Measurements from ENCODE around the gene DNAH7. TPM values are rescaled to one million over a fixed set of nuclear protein-coding genes. Genes with fewer than 3 reads are reported as not detected.

DNAH7 gene
- total and polyA plus RNA-seq, 12 donors: 0.36 to 3.6 (median 1.4) TPM

DNA sequence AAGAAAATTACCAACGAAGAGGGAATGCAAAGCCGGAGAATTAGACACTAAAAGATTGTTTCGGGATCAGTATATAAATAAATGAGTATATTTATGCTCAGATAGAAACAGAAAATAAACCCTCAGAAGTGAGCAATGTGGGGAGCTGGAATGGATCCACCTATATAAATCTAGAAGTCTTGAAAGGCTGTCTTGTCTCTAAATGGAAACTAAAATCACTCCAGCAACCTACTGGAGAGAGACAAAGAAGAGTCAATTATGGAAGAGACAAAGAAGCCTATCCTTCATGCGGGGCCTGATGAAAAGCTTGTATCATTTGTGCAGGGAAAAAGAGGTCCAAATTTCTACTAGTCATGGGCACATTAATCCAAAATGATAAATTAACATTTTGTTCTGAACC is 158.1 kb downstream of the DNAH7 start:
- TF ChIP-seq, protein P1, sequence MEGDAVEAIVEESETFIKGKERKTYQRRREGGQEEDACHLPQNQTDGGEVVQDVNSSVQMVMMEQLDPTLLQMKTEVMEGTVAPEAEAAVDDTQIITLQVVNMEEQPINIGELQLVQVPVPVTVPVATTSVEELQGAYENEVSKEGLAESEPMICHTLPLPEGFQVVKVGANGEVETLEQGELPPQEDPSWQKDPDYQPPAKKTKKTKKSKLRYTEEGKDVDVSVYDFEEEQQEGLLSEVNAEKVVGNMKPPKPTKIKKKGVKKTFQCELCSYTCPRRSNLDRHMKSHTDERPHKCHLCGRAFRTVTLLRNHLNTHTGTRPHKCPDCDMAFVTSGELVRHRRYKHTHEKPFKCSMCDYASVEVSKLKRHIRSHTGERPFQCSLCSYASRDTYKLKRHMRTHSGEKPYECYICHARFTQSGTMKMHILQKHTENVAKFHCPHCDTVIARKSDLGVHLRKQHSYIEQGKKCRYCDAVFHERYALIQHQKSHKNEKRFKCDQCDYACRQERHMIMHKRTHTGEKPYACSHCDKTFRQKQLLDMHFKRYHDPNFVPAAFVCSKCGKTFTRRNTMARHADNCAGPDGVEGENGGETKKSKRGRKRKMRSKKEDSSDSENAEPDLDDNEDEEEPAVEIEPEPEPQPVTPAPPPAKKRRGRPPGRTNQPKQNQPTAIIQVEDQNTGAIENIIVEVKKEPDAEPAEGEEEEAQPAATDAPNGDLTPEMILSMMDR (IDR thresholded peaks at IDR 0.05): no peak
- no peak for TF ChIP-seq POLR2A (IDR thresholded peaks at IDR 0.05)
- intact Hi-C loops (cut with DNase I): no loop called here
- Histone ChIP-seq H3K36me3 (replicated peaks in 1 of 2) (no peaks in the 10 kb centered on the region), H3K9me3 (replicated peaks in 1 of 3) (no peaks in the 10 kb centered on the region), H3K4me3 (no peak overlapping the region), H3K27me3 (no peaks in the 10 kb centered on the region), H3K27ac (no peak overlapping the region), H3K4me1 (replicated peaks in 1 of 2) (no peaks in the 10 kb centered on the region)
- 84 to 90% (median 86%) methylated on average over 4 of the region's 4 CpGs for WGBS, 4 donors
- no peak for DNase-seq

DNA sequence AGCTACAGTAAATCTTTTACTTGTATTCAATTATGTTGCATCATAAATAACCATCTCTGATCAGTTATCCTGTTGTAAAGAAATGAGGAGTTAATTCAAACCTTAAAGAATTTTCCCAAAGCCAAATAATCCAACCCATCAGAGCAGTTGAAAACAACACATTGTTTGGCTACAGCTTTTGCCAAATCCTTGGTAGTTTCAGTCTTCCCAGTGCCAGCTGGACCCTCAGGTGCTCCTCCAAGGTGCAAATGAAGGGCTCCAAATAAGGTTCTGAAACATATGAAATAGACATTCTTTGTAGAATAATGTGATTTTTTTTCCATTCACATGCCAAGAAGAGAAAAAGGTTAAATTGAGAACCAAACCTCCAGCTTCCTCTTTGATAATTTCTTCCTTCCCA is 158.7 kb downstream of the DNAH7 start:
- Histone ChIP-seq H3K9me3 (replicated peaks in 1 of 3) (no peaks in the 10 kb centered on the region), H3K27ac (no peak overlapping the region), H3K27me3 (no peaks in the 10 kb centered on the region), H3K4me3 (no peak overlapping the region), H3K36me3 (replicated peaks in 1 of 2) (no peaks in the 10 kb centered on the region), H3K4me1 (replicated peaks in 1 of 2) (no peaks in the 10 kb centered on the region)
- DNase-seq: no peak
- TF ChIP-seq POLR2A (IDR thresholded peaks at IDR 0.05): no peak
- TF ChIP-seq, protein P1 (IDR thresholded peaks at IDR 0.05): no peak
- intact Hi-C loops (cut with DNase I): no loop called here

DNA sequence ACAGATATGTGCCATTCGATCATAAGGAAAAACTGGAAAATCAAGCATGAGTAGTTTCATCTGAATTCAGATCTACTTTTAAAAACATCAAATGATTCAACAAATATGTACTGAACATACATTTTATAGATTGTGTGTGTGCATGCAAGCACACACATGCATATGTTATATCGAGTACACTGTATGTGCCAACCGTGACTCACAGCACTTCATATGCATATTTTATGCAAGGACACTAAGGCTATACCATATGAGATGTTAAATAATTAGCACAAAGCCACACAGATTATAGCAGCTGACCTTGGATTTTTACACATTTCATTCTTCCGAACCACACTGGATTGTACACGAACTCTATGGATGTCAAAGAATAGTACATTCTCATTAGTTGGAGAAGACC is 161.2 kb downstream of the DNAH7 start:
- TF ChIP-seq, protein P1 (IDR thresholded peaks at IDR 0.05): no peak
- no peak for TF ChIP-seq POLR2A (IDR thresholded peaks at IDR 0.05)
- Histone ChIP-seq H3K4me1 (replicated peaks in 1 of 2) (no peaks in the 10 kb centered on the region), H3K27me3 (no peaks in the 10 kb centered on the region), H3K4me3 (no peak overlapping the region), H3K27ac (no peak overlapping the region), H3K9me3 (replicated peaks in 1 of 3) (no peaks in the 10 kb centered on the region), H3K36me3 (replicated peaks in 1 of 2) (no peaks in the 10 kb centered on the region)
- no peak for DNase-seq
- intact Hi-C loops (cut with DNase I): no loop called here
- 86 to 97% (median 93%) methylated on average over 5 of the region's 5 CpGs for WGBS, 4 donors

DNA sequence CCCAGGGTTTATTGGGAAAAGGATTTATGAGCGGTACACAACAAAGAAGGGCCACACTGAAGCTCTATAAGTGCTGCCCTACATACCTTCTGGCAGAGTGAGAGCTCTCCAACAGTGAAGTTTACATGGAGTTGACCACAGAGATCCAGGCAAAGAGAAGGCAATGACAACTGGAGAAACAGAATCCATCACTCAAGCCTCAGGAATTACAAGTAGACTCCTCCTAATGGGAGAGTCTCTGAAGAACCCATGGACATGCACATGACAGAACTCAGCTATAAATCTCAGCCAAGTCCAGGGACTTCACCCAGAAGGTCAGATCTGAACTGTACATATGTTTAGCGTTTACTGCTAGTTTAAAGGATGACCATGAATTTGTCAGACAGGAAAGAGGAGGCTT is 164.7 kb downstream of the DNAH7 start:
- no peaks in the 10 kb centered on the region for H3K27me3 ChIP-seq
- no peaks in the 10 kb centered on the region for H3K9me3 ChIP-seq (replicated peaks in 1 of 3)
- H3K36me3 ChIP-seq (replicated peaks in 1 of 2): no peaks in the 10 kb centered on the region
- H3K4me3 ChIP-seq: no peak overlapping the region
- H3K27ac ChIP-seq: no peak overlapping the region
- WGBS, 4 donors: 72 to 81% (median 76%) methylated on average over 2 of the region's 2 CpGs
- H3K4me1 ChIP-seq (replicated peaks in 1 of 2): no peaks in the 10 kb centered on the region
- TF ChIP-seq, protein P1 (IDR thresholded peaks at IDR 0.05): no peak
- no peak for TF ChIP-seq POLR2A (IDR thresholded peaks at IDR 0.05)
- intact Hi-C loops (cut with DNase I): no loop called here
- DNase-seq: no peak

Measured in adrenal gland (tissue), 12 donors.